Tibial nerve (tissue), 3 donors: Measurements from ENCODE around the gene VSX1.

Experiments used
- POLR2A ChIP-seq, 2 donors: fragments of 450-650 bp; IDR thresholded peaks; one replicate each; pipeline ENCODE4 v1.6.1; 2017; ENCODE audit warnings: antibody characterized with exemption in 2 of 2, mild to moderate bottlenecking in 2 of 2, moderate library complexity in 2 of 2
- TF ChIP-seq, protein P1 (sequence below), 5 experiments: fragments of 200-600 bp in 3 of 5; fragments of 450-650 bp in 2 of 5; sonication (generic) in 3 of 5; IDR thresholded peaks; one replicate each; pipeline ENCODE4 v1.5.1; 2016 to 2019; ENCODE audit warnings: antibody characterized with exemption in 5 of 5, mild to moderate bottlenecking in 3 of 5, moderate library complexity in 2 of 5

DNA sequence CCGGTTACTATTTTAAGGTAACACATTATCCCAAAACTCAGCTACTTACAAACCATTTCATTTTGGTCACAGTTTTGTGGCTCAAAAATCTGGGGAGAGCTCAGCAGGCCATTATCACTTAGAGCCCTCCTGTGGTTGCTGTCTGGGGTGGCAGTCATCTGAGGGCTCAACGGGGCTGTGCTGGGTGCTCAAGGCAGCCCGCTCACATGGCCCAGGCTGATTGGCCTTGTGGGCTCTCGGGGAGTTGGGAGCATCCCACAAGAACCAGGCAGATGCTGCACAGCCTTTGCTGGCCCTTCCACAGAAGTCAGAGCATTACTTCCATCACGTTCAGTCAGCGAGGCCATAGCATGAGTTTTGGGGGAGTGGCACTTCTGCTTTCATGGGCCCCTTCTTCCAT is 6.3 kb upstream of the VSX1 start:
- TF ChIP-seq POLR2A (IDR thresholded peaks at IDR 0.05): no peak
- TF ChIP-seq, protein P1, sequence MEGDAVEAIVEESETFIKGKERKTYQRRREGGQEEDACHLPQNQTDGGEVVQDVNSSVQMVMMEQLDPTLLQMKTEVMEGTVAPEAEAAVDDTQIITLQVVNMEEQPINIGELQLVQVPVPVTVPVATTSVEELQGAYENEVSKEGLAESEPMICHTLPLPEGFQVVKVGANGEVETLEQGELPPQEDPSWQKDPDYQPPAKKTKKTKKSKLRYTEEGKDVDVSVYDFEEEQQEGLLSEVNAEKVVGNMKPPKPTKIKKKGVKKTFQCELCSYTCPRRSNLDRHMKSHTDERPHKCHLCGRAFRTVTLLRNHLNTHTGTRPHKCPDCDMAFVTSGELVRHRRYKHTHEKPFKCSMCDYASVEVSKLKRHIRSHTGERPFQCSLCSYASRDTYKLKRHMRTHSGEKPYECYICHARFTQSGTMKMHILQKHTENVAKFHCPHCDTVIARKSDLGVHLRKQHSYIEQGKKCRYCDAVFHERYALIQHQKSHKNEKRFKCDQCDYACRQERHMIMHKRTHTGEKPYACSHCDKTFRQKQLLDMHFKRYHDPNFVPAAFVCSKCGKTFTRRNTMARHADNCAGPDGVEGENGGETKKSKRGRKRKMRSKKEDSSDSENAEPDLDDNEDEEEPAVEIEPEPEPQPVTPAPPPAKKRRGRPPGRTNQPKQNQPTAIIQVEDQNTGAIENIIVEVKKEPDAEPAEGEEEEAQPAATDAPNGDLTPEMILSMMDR (IDR thresholded peaks at IDR 0.05): no peak
